ENCODE results near the gene RPTOR. TPM values are rescaled to one million over a fixed set of nuclear protein-coding genes. Genes with fewer than 3 reads are reported as not detected.

The RPTOR gene
- total RNA-seq, 2 experiments from 2014 or later = 48.1 to 87.8 TPM

DNA sequence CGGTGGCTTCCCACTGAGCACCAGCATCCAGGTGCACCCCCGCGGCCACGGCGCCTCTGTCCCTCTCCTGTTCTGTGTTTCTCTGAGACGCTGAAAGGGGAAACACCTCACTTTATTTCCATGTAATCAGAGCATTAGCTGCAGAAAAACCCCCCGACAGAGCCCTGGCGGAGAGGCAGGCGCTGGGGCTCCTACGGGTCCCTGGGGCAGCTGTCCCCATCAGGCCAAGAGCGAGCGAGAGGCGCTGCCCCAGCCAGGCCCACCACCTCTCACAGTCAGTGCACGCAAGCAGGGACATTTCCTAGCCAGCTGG lies 419.9 kb downstream of the RPTOR start:
- no peak overlapping the region for H3K4me3 ChIP-seq (ENCODE audit: low read depth, low read length, poor library complexity, severe bottlenecking)
- H3K79me2 ChIP-seq (ENCODE audit: insufficient read depth, low read depth, low read length) = no peaks in the 10 kb centered on the region
- no peaks in the 10 kb centered on the region for H3K9me2 ChIP-seq (ENCODE audit: insufficient read depth, low read length)
- BruUV-seq (replicated peaks) = no TSS peak
- H2AFZ ChIP-seq (ENCODE audit: low read length) = no peak overlapping the region
- CTCF ChIA-PET (ENCODE audit: unreplicated experiment) = no interaction called here
- intact Hi-C loops (cut with micrococcal nuclease; ENCODE audit: unreplicated experiment) = no loop called here
- H3K9me3 ChIP-seq (ENCODE audit: low read length) = no peaks in the 10 kb centered on the region
- H4K20me1 ChIP-seq (ENCODE audit: insufficient read depth, low read length) = no peaks in the 10 kb centered on the region
- TF ChIP-seq EZH2phosphoT487 (IDR thresholded peaks at IDR 0.05; ENCODE audit: borderline replicate concordance, low read depth, low read length) = no peak
- TF ChIP-seq, protein P1, sequence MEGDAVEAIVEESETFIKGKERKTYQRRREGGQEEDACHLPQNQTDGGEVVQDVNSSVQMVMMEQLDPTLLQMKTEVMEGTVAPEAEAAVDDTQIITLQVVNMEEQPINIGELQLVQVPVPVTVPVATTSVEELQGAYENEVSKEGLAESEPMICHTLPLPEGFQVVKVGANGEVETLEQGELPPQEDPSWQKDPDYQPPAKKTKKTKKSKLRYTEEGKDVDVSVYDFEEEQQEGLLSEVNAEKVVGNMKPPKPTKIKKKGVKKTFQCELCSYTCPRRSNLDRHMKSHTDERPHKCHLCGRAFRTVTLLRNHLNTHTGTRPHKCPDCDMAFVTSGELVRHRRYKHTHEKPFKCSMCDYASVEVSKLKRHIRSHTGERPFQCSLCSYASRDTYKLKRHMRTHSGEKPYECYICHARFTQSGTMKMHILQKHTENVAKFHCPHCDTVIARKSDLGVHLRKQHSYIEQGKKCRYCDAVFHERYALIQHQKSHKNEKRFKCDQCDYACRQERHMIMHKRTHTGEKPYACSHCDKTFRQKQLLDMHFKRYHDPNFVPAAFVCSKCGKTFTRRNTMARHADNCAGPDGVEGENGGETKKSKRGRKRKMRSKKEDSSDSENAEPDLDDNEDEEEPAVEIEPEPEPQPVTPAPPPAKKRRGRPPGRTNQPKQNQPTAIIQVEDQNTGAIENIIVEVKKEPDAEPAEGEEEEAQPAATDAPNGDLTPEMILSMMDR (conservative IDR thresholded peaks at IDR 0.05; ENCODE audit: low read length) = no peak
- POLR2A ChIA-PET = no interaction called here
- DNase-seq (ENCODE audit: low spot score) = no peak
- H3K27ac ChIP-seq (ENCODE audit: low read depth, low read length, poor library complexity, severe bottlenecking) = no peak overlapping the region
- peaks cover 6% of the 10 kb centered on the region; the same call in 1 of the 2 replicates for H3K36me3 ChIP-seq (ENCODE audit: insufficient read depth, low read length)
- no peaks in the 10 kb centered on the region for H3K4me1 ChIP-seq (ENCODE audit: insufficient read depth, low read length, poor library complexity, severe bottlenecking)
- no peak overlapping the region for H3K4me2 ChIP-seq (ENCODE audit: low read length)

DNA sequence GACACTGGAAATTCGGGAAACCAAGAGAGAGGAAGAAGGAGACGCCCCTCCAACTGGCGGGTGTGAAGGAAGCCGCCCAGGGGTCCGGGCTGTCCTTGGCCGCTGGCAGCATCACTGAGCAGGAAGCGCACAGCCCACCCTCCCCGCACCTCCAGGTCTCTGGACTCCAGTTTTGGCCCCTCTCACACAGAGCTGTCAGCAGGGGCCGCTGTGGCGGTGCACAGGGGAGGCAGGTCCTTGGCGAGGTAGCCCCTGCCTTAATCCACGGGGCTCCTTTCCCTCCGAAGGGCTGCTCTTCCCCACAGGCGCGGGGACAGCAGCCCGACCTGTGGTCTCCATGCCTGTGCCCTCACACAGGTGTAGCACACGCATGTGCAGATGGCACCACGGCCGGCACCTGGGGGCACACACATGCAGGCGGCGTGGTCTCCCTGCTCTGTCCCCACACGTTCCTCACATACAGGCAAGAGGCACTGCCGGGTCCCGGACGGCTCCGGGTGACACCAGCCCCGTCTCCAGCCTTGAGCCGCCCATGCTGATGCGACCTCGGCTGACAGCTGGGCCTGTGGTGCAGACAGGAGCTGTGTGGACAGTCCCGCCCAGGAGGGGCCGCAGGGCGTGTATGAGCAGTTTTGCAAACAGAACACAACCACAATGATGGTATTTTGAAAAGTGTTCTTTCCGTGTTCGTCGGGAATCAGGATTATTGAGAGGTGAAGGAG lies 420.4 kb downstream of the RPTOR start:
- H3K79me2 ChIP-seq (ENCODE audit: insufficient read depth, low read depth, low read length) = no peaks in the 10 kb centered on the region

DNA sequence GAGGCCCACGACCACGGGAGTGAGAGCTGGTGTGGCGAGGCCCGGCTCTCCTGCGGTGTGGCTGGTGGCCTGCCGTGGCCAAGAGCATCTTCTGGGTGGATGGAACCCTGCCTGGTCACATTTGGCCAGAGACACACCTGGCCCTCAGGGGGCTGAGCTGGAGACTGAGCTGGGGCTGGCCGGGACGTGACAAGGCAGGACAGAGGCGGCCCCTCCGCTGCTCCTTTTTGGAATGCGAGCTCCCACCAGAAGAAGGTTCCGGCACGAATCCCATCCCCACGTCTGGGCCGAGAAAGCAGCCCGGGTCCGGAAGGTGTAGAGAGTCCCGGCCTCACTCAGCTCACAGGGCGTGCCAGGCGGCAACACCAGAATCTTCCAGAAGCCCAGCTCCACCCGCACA lies 421.0 kb downstream of the RPTOR start:
- Histone ChIP-seq H3K4me3 (ENCODE audit: low read depth, low read length, poor library complexity, severe bottlenecking) (no peak overlapping the region), H4K20me1 (ENCODE audit: insufficient read depth, low read length) (no peaks in the 10 kb centered on the region), H3K9me3 (ENCODE audit: low read length) (no peaks in the 10 kb centered on the region), H3K27ac (ENCODE audit: low read depth, low read length, poor library complexity, severe bottlenecking) (no peak overlapping the region), H3K36me3 (ENCODE audit: insufficient read depth, low read length) (peaks cover 6% of the 10 kb centered on the region; the same call in 1 of the 2 replicates), H3K9me2 (ENCODE audit: insufficient read depth, low read length) (no peaks in the 10 kb centered on the region), H3K79me2 (ENCODE audit: insufficient read depth, low read depth, low read length) (no peaks in the 10 kb centered on the region), H3K4me2 (ENCODE audit: low read length) (no peak overlapping the region), H2AFZ (ENCODE audit: low read length) (no peak overlapping the region), H3K4me1 (ENCODE audit: insufficient read depth, low read length, poor library complexity, severe bottlenecking) (no peaks in the 10 kb centered on the region)
- CTCF ChIA-PET (ENCODE audit: unreplicated experiment) = no interaction called here
- BruUV-seq (replicated peaks) = TSS peak; percentile 37
- intact Hi-C loops (cut with micrococcal nuclease; ENCODE audit: unreplicated experiment) = no loop called here
- POLR2A ChIA-PET = no interaction called here
- TF ChIP-seq, protein P1 (conservative IDR thresholded peaks at IDR 0.05; ENCODE audit: low read length) = no peak
- TF ChIP-seq EZH2phosphoT487 (IDR thresholded peaks at IDR 0.05; ENCODE audit: borderline replicate concordance, low read depth, low read length) = no peak
- DNase-seq (ENCODE audit: low spot score) = no peak

More for the DNA sequence above, 420.4 kb downstream of the RPTOR start:
- H3K9me3 ChIP-seq (ENCODE audit: low read length) = no peaks in the 10 kb centered on the region
- no peak overlapping the region for H3K4me3 ChIP-seq (ENCODE audit: low read depth, low read length, poor library complexity, severe bottlenecking)
- TF ChIP-seq, protein P1 (conservative IDR thresholded peaks at IDR 0.05; ENCODE audit: low read length) = no peak
- no peak for TF ChIP-seq EZH2phosphoT487 (IDR thresholded peaks at IDR 0.05; ENCODE audit: borderline replicate concordance, low read depth, low read length)
- intact Hi-C loops (cut with micrococcal nuclease; ENCODE audit: unreplicated experiment) = no loop called here
- no peak overlapping the region for H3K27ac ChIP-seq (ENCODE audit: low read depth, low read length, poor library complexity, severe bottlenecking)
- BruUV-seq (replicated peaks) = no TSS peak
- no peak for DNase-seq (ENCODE audit: low spot score)
- no peaks in the 10 kb centered on the region for H4K20me1 ChIP-seq (ENCODE audit: insufficient read depth, low read length)
- H2AFZ ChIP-seq (ENCODE audit: low read length) = no peak overlapping the region
- peaks cover 6% of the 10 kb centered on the region; the same call in 1 of the 2 replicates for H3K36me3 ChIP-seq (ENCODE audit: insufficient read depth, low read length)
- ChIA-PET POLR2A (no interaction called here), CTCF (ENCODE audit: unreplicated experiment) (no interaction called here)
- no peaks in the 10 kb centered on the region for H3K9me2 ChIP-seq (ENCODE audit: insufficient read depth, low read length)
- no peak overlapping the region for H3K4me2 ChIP-seq (ENCODE audit: low read length)
- H3K4me1 ChIP-seq (ENCODE audit: insufficient read depth, low read length, poor library complexity, severe bottlenecking) = no peaks in the 10 kb centered on the region

Measured in OCI-LY7 (cell line).